Umbilical cord (tissue), 2 donors: ENCODE measurements around the gene SERPINF2. TPM values are rescaled to one million over a fixed set of nuclear protein-coding genes. Genes with fewer than 3 reads are reported as not detected.
"Not testable (repeated sequence)": the region's sequence is repeated elsewhere in the genome, so short reads cannot be mapped to it uniquely, and the experiment has no call there.

Experiments
- DNase-seq: peaks from one replicate; pipeline ENCODE4 v3.0.0-alpha.2; 2015; ENCODE audit warnings: low spot score
- total RNA-seq: library from RNA; depleted of rRNA; stranded (reverse); fragments of >200 nt; gene quantifications from one replicate; pipeline ENCODE4 v1.2.3, GENCODE V29; 2014; ENCODE audit warnings: low replicate concordance; ENCODE audit not compliant: insufficient read depth

The SERPINF2 gene
- 0.72 TPM for total RNA-seq

GRCh38 chr17:1742371-1743087 lies at the start of gene SERPINF2:
TSS of gene SERPINF2 (plus strand) at chr17:1742871. CDS start at chr17:1744996, 2,125 bp downstream.
- DNase-seq = no peak

- DNase-seq = no peak
These were observed 49.3 kb upstream of the SERPINF2 start for GRCh38 chr17:1693339-1693738.

- no peak for DNase-seq
These were observed 47.3 kb upstream of the SERPINF2 start for GRCh38 chr17:1695365-1695764.

GRCh38 chr17:1697681-1698080 lies 45.0 kb upstream of the SERPINF2 start:
- DNase-seq = no peak

GRCh38 chr17:1699891-1700290 lies 42.8 kb upstream of the SERPINF2 start:
- DNase-seq = not testable (repeated sequence)

- DNase-seq = no peak
These were observed 39.6 kb upstream of the SERPINF2 start for GRCh38 chr17:1703063-1703462.

GRCh38 chr17:1705004-1705403 lies 37.7 kb upstream of the SERPINF2 start:
- no peak for DNase-seq

GRCh38 chr17:1707107-1707506 lies 35.6 kb upstream of the SERPINF2 start:
- DNase-seq = no peak

- DNase-seq = not testable (repeated sequence)
These were observed 33.8 kb upstream of the SERPINF2 start for GRCh38 chr17:1708791-1709346.

- DNase-seq = no peak
These were observed 33.2 kb upstream of the SERPINF2 start for GRCh38 chr17:1709403-1709951.

GRCh38 chr17:1709971-1710806 lies 32.5 kb upstream of the SERPINF2 start, which contains the start of gene TLCD2:
TSS of gene TLCD2 (minus strand) at chr17:1710377. CDS start at chr17:1710242, 135 bp downstream.
- peak; percentile 85 for DNase-seq

- no peak for DNase-seq
These were observed 31.7 kb upstream of the SERPINF2 start for GRCh38 chr17:1710807-1711553.

- no peak for DNase-seq
These were observed 30.9 kb upstream of the SERPINF2 start for GRCh38 chr17:1711804-1712203.

GRCh38 chr17:1712271-1712670 lies 30.4 kb upstream of the SERPINF2 start:
- DNase-seq = no peak

- DNase-seq = no peak
These were observed 29.4 kb upstream of the SERPINF2 start for GRCh38 chr17:1713160-1713877.

GRCh38 chr17:1713878-1714426 lies 28.7 kb upstream of the SERPINF2 start:
- peak; percentile 51 for DNase-seq

- DNase-seq = peak; percentile 99
These were observed 28.2 kb upstream of the SERPINF2 start for GRCh38 chr17:1714427-1714979.

GRCh38 chr17:1714980-1715802 lies 27.5 kb upstream of the SERPINF2 start:
- DNase-seq = peak; percentile 92

GRCh38 chr17:1715803-1716075 lies 26.9 kb upstream of the SERPINF2 start:
- no peak for DNase-seq
